ENCODE measurements around the gene ANO2.
"Not testable (repeated sequence)": the region's sequence is repeated elsewhere in the genome, so short reads cannot be mapped to it uniquely, and the experiment has no call there.

The ANO2 gene

GRCh38 chr12:5716201-5716600, 228.9 kb downstream of the ANO2 start:
- DNase-seq = no peak

- DNase-seq = no peak
Observed at GRCh38 chr12:5715021-5715420, 230.0 kb downstream of the ANO2 start.

- no peak for DNase-seq
Observed at GRCh38 chr12:5713599-5714081, 231.4 kb downstream of the ANO2 start.

- no peak for DNase-seq
Observed at GRCh38 chr12:5710260-5710878, 234.7 kb downstream of the ANO2 start.

- DNase-seq = no peak
Observed at GRCh38 chr12:5708371-5708770, 236.7 kb downstream of the ANO2 start.

- no peak for DNase-seq
Observed at GRCh38 chr12:5706247-5706646, 238.8 kb downstream of the ANO2 start.

- no peak for DNase-seq
Observed at GRCh38 chr12:5705791-5706190, 239.3 kb downstream of the ANO2 start.

GRCh38 chr12:5694759-5695409, 250.2 kb downstream of the ANO2 start:
- DNase-seq = no peak

GRCh38 chr12:5692850-5693249, 252.2 kb downstream of the ANO2 start:
- DNase-seq = no peak

- DNase-seq = no peak
Observed at GRCh38 chr12:5691943-5692342, 253.1 kb downstream of the ANO2 start.

- no peak for DNase-seq
Observed at GRCh38 chr12:5690240-5690639, 254.8 kb downstream of the ANO2 start.

- no peak for DNase-seq
Observed at GRCh38 chr12:5689773-5690172, 255.3 kb downstream of the ANO2 start.

GRCh38 chr12:5688226-5688625, 256.8 kb downstream of the ANO2 start:
- DNase-seq = no peak

GRCh38 chr12:5685935-5686334, 259.1 kb downstream of the ANO2 start:
- DNase-seq = no peak

GRCh38 chr12:5684989-5685388, 260.1 kb downstream of the ANO2 start:
- no peak for DNase-seq

GRCh38 chr12:5682581-5682980, 262.5 kb downstream of the ANO2 start:
- no peak for DNase-seq

- no peak for DNase-seq
Observed at GRCh38 chr12:5678176-5678575, 266.9 kb downstream of the ANO2 start.

- DNase-seq = not testable (repeated sequence)
Observed at GRCh38 chr12:5669624-5670023, 275.4 kb downstream of the ANO2 start.

GRCh38 chr12:5665615-5666014, 279.4 kb downstream of the ANO2 start:
- no peak for DNase-seq

GRCh38 chr12:5661811-5662210, 283.2 kb downstream of the ANO2 start:
- no peak for DNase-seq

- DNase-seq = no peak
Observed at GRCh38 chr12:5660238-5660637, 284.8 kb downstream of the ANO2 start.

GRCh38 chr12:5658339-5658941, 286.6 kb downstream of the ANO2 start:
- DNase-seq = not testable (repeated sequence)

- no peak for DNase-seq
Observed at GRCh38 chr12:5656836-5657235, 288.2 kb downstream of the ANO2 start.

GRCh38 chr12:5655120-5655519, 289.9 kb downstream of the ANO2 start:
- no peak for DNase-seq

Data from NCI-H774 (cell line).